Type B pancreatic cell (in vitro differentiated cells): ENCODE measurements around the gene LINC00632. TPM values are rescaled to one million over a fixed set of nuclear protein-coding genes. Genes with fewer than 3 reads are reported as not detected.

Experiments
- DNase-seq: peaks from one replicate; pipeline ENCODE4 v3.0.0; 2021; ENCODE audit warnings: mixed read lengths; ENCODE audit not compliant: unreplicated experiment; ENCODE audit errors: extremely low spot score
- H3K27ac Mint-ChIP-seq: 2 replicates; pipeline ENCODE4 v1.8.0; 2021; ENCODE audit warnings: mild to moderate bottlenecking, mixed read lengths
- H3K27me3 Mint-ChIP-seq: 2 replicates; pipeline ENCODE4 v1.8.0; 2021; ENCODE audit warnings: mixed read lengths
- H3K36me3 Mint-ChIP-seq: 2 replicates; pipeline ENCODE4 v1.8.0; 2021; ENCODE audit warnings: mixed read lengths
- H3K4me1 Mint-ChIP-seq: one replicate; pipeline ENCODE4 v1.8.0; 2021; ENCODE audit warnings: mixed read lengths; ENCODE audit not compliant: unreplicated experiment
- H3K4me3 Mint-ChIP-seq: 2 replicates; pipeline ENCODE4 v1.8.0; 2021; ENCODE audit warnings: mild to moderate bottlenecking, mixed read lengths
- H3K9me3 Mint-ChIP-seq: 2 replicates; pipeline ENCODE4 v1.8.0; 2021; ENCODE audit warnings: mixed read lengths
- CTCF ChIP-seq: fragments of 200-600 bp; sonication (generic); conservative IDR thresholded peaks from 2 replicates; pipeline ENCODE4 v1.5.0; 2021; ENCODE audit warnings: antibody characterized with exemption, mild to moderate bottlenecking
- total RNA-seq: library from RNA; stranded (reverse); gene quantifications from 2 replicates; pipeline ENCODE4 v1.2.1, GENCODE V29; 2021; ENCODE audit warnings: low replicate concordance

LINC00632 gene
- total RNA-seq, 1 donor from 2014 or later, result 393 TPM

GRCh38 chrX:140713174-140713539 is 3.6 kb downstream of the LINC00632 start:
- no peak for TF ChIP-seq CTCF
- Mint-ChIP-seq H3K27me3 (peaks cover 14% of the 10 kb centered on the region), H3K4me1 (peaks cover 12% of the 10 kb centered on the region), H3K36me3 (peaks cover 5% of the 10 kb centered on the region), H3K9me3 (peaks cover 5% of the 10 kb centered on the region), H3K27ac (no peak overlapping the region), H3K4me3 (no peak overlapping the region)
- no peak for DNase-seq

GRCh38 chrX:140715787-140716186 is 6.2 kb downstream of the LINC00632 start:
- Mint-ChIP-seq H3K36me3 (peaks cover 10% of the 10 kb centered on the region), H3K9me3 (peaks cover 5% of the 10 kb centered on the region), H3K27ac (no peak overlapping the region), H3K4me1 (peaks cover 12% of the 10 kb centered on the region), H3K27me3 (peaks cover 3% of the 10 kb centered on the region), H3K4me3 (no peak overlapping the region)
- TF ChIP-seq CTCF, result no peak
- no peak for DNase-seq

- H3K4me3 Mint-ChIP-seq, result no peak overlapping the region
- DNase-seq, result no peak
- H3K27ac Mint-ChIP-seq, result no peak overlapping the region
- peaks cover 5% of the 10 kb centered on the region for H3K36me3 Mint-ChIP-seq
- H3K27me3 Mint-ChIP-seq, result no peaks in the 10 kb centered on the region
- no peaks in the 10 kb centered on the region for H3K9me3 Mint-ChIP-seq
- H3K4me1 Mint-ChIP-seq, result no peaks in the 10 kb centered on the region
- no peak for TF ChIP-seq CTCF
These were observed 13.7 kb downstream of the LINC00632 start for GRCh38 chrX:140723121-140723715.

GRCh38 chrX:140724309-140724708 is 14.8 kb downstream of the LINC00632 start:
- no peaks in the 10 kb centered on the region for H3K4me1 Mint-ChIP-seq
- TF ChIP-seq CTCF, result no peak
- no peak overlapping the region for H3K27ac Mint-ChIP-seq
- H3K4me3 Mint-ChIP-seq, result no peak overlapping the region
- DNase-seq, result no peak
- no peaks in the 10 kb centered on the region for H3K9me3 Mint-ChIP-seq
- no peaks in the 10 kb centered on the region for H3K36me3 Mint-ChIP-seq
- no peaks in the 10 kb centered on the region for H3K27me3 Mint-ChIP-seq

GRCh38 chrX:140724736-140725135 is 15.2 kb downstream of the LINC00632 start:
- TF ChIP-seq CTCF, result no peak

GRCh38 chrX:140725500-140725899 is 15.9 kb downstream of the LINC00632 start:
- no peak for TF ChIP-seq CTCF

More at GRCh38 chrX:140724736-140725135, 15.2 kb downstream of the LINC00632 start:
- H3K9me3 Mint-ChIP-seq, result no peaks in the 10 kb centered on the region
- H3K27ac Mint-ChIP-seq, result no peak overlapping the region
- no peak overlapping the region for H3K4me3 Mint-ChIP-seq
- no peaks in the 10 kb centered on the region for H3K4me1 Mint-ChIP-seq
- H3K36me3 Mint-ChIP-seq, result no peaks in the 10 kb centered on the region
- no peak for DNase-seq
- no peaks in the 10 kb centered on the region for H3K27me3 Mint-ChIP-seq

More at GRCh38 chrX:140725500-140725899, 15.9 kb downstream of the LINC00632 start:
- Mint-ChIP-seq H3K4me1 (no peaks in the 10 kb centered on the region), H3K27me3 (no peaks in the 10 kb centered on the region), H3K4me3 (no peak overlapping the region), H3K27ac (no peak overlapping the region), H3K9me3 (no peaks in the 10 kb centered on the region), H3K36me3 (no peaks in the 10 kb centered on the region)
- no peak for DNase-seq
